SU-DHL-6 (cell line): ENCODE results near the gene LRP1B.

Source experiments
- CTCF ChIP-seq: fragments of 200-600 bp; sonication (generic); IDR thresholded peaks from one replicate; pipeline ENCODE4 v1.5.1; 2017; ENCODE audit warnings: antibody characterized with exemption, mild to moderate bottlenecking, low read length, moderate library complexity; ENCODE audit not compliant: insufficient read depth, poor library complexity, severe bottlenecking
- EZH2phosphoT487 ChIP-seq: fragments of 200-600 bp; sonication (generic), shearing (Covaris generic); conservative IDR thresholded peaks from 2 replicates; pipeline ENCODE4 v1.6.1; 2018; ENCODE audit warnings: mild to moderate bottlenecking, antibody characterized with exemption, low read length, moderate library complexity, mixed read lengths

GRCh38 chr2:141440072-141440635 lies 690.7 kb downstream of the LRP1B start:
- no peak for TF ChIP-seq CTCF
- no peak for TF ChIP-seq EZH2phosphoT487
